Kidney capillary endothelial cell (primary cell): ENCODE data around the gene DRD2.

ENCODE experiments used
- DNase-seq: peaks from one replicate; pipeline ENCODE4 v3.0.0-alpha.2; 2018; ENCODE audit warnings: low spot score

The DRD2 gene

GRCh38 chr11:113444502-113445123 is 30.6 kb downstream of the DRD2 start:
- no peak for DNase-seq

GRCh38 chr11:113440816-113441215 is 34.4 kb downstream of the DRD2 start:
- DNase-seq: no peak

DNA sequence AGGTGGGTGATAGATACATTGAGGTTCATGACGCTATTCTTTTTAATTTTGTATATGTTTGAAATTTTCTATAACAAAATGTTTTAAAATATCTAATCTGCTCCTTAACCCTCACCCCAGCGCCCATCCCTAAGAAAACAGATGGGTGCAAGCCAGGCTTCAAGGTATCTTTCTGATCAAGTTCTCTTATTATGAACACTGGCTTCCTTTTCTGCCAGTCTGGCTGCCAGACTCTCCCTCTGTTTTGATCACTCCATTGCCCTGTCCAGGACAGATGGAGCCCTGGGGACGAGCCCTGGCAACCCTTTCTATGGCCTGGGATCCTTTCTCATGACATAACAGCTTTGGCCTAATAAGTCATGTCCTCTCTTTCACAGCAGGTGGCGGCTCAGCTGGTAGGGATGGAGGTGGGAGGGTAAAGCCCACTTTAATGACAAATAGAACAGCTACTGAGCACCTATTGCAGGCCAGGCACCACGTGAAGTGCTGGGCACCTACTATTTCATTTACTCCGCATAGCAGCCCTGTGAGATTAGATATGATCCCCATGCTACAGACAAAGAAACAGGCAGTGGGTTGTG is 38.4 kb downstream of the DRD2 start:
- no peak for DNase-seq

- DNase-seq: no peak
Measured at GRCh38 chr11:113435190-113435968, 39.8 kb downstream of the DRD2 start.

- no peak for DNase-seq
Measured at GRCh38 chr11:113431746-113432145, 43.5 kb downstream of the DRD2 start.

DNA sequence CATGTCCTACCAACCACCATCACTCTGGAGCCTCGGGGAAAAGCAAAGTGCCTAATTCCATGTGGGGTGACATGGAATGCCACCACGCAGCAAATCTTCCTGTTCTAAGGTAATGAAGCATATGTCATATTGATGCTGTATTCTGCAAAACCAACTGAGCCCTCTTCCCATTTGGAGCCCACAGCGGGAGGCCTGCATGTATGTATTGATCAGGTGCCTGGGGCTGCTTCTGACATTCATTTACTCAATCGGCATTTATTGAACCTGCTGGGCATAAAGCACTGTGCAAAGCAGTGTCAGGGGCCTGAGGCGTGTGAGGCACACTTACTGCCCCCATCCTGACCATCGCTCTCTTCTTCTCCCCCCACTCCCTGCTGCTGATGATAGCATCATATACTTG is 48.5 kb downstream of the DRD2 start:
- DNase-seq: no peak

DNA sequence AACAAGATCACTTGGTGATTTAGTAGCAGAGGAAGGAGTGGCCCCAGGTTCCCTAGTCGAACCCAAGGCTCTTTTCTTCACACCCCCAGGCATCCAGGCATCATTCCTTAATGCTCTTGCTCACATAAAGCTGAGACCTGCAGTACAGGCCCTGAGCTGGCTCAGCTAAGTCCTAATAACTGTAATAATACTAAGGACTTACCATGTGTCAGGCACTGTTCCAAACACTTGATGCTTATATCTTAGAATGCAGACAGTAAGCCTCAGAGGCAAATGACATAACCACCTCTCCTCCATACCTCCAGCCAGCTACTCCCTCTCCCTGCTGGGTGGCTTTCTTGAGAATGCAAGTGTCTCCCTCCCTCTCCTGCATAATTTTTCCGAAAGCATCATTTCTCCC is 54.4 kb downstream of the DRD2 start:
- DNase-seq: no peak

- no peak for DNase-seq
Measured at GRCh38 chr11:113419454-113420003, 55.7 kb downstream of the DRD2 start.

- DNase-seq: no peak
Measured at GRCh38 chr11:113417428-113417827, 57.8 kb downstream of the DRD2 start.

GRCh38 chr11:113415343-113415742 is 59.9 kb downstream of the DRD2 start:
- DNase-seq: no peak

GRCh38 chr11:113412675-113413074 is 62.5 kb downstream of the DRD2 start:
- no peak for DNase-seq

GRCh38 chr11:113411536-113411935 is 63.7 kb downstream of the DRD2 start:
- no peak for DNase-seq

DNA sequence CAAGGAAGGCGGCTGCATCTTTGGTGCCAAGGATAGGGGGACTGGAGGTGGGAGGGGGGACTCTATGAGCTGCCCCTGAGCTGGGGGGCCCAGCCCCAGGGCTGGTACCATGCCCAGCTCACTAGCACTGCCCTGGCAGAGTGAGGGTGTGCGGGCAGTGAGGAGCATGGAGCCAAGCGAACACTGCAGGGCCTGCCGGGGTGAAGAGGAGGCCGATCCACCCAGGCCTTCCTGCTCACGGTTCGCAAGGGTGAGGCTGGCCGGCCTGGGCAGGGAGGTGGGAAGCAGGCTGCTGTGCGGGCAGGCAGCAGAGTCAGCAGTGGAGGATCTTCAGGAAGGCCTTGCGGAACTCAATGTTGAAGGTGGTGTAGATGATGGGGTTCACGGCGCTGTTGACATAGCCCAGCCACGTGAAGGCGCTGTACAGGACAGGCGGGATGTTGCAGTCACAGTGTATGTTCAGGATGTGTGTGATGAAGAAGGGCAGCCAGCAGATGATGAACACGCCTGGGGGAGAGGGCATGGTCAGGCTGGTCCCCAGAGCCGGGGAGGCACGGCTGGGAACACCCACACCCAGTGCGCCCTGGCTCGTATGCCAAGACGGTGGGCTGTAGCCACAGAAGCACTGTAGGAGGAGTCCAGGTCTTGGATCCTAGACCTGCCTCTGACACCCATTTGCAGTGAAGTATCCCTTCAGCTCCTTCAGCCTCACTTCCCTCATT is 64.6 kb downstream of the DRD2 start:
- DNase-seq: no peak

GRCh38 chr11:113409526-113409925 is 65.7 kb downstream of the DRD2 start:
- no peak for DNase-seq

GRCh38 chr11:113408887-113409286 is 66.3 kb downstream of the DRD2 start:
- no peak for DNase-seq

DNA sequence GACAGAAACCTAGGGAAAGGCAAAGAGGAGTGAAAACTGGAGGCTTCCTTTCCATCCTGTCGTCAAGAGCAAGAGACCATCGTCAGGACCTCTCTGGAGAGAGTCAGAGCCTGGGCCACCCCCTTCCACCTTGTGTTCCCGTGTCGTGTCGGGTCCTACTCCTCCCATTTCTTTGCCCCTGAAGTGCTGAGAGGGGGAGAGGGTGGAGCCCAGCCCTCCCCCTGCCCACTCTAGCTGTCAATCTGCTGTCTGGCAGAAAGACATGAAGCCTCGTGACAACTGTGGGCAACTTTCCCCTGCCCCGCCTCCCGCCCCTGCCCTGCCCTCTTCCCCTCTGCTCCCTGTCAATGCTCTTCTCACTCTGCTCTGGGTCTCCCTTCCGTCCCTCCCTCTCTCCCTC is 67.0 kb downstream of the DRD2 start:
- DNase-seq: no peak

DNA sequence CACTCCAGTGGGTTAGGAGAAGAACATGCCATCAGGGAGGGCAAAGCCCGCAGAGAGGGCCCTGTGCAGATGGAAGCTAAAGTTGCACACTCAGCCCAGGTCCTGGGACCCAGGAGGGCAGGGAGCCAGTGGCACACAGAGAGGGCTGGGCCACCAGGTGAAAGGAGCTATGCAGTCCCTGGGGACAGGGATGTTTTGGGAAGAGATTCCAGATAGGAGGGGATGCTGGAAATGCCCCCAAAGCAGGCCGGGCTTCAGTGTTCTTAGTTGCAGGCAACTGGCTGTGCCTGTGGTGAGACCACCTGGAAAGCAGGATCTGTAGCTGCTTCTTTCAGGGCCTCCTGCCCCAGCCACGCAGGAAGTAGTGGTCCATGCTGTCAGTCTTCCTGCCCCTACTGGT is 68.0 kb downstream of the DRD2 start:
- no peak for DNase-seq

DNA sequence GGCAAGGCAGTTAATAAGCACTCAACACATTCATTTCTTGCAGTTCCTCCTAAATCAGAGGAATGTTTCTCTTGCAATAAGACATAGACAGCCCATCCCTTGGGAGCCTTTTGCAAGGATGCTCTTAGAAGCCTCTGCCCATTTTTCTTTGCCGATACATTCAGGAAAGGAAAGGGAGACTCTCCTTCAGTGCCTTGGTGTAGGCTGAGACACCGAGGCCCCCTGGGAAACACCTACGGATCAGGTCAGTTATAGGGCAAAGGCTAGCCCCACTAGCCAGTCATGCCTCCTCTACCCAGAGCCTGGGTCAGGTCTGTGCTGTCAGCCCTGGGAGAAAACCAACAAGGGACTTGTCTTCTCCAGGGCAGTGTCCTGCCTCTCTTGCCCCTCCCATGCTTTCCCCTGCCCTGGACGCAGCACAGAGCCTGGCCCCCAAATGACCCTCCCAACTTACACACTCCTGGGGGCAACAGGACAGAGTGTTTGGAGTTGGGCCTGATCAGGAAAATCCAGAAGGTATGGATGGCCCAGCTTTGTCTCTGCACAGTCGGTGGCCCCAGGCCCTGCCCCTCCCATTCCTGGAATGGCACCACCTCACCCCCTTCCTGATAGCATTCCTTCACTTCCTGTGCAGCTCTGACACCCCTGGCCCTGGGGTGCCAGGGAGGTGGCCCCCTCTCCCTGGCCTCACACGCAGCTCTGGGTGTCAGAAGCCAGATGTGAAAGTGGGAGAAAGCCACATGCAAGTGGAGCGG is 69.3 kb downstream of the DRD2 start:
- DNase-seq: no peak

DNA sequence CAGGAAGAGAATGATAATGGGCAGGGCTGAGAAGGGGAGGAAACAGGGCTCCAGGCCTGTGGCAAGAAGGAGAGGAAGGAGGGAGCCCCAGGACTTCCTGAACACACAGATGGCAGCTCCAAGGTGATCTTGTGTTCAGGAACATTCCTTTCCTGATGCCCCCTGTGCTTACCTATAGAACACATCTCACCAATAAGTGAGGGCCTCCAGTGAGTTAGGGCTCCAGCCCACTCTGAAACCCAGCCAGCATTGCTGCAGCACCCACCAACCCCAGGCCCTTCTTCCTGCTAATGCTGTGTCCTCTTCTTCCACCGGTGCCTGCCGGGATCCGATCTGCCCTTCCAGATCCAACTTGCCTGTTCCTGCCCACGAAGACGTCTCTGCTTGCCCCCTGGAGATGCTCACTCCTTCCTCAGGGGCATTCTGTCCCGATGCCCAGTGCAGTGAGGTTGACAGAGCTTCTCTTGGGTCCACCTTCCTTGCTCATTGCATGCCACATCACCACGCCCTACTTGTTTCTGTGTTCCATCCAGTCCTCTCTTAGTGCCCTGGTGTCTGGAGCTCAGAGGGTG is 70.3 kb downstream of the DRD2 start:
- no peak for DNase-seq

- no peak for DNase-seq
Measured at GRCh38 chr11:113401718-113402117, 73.5 kb downstream of the DRD2 start.

DNA sequence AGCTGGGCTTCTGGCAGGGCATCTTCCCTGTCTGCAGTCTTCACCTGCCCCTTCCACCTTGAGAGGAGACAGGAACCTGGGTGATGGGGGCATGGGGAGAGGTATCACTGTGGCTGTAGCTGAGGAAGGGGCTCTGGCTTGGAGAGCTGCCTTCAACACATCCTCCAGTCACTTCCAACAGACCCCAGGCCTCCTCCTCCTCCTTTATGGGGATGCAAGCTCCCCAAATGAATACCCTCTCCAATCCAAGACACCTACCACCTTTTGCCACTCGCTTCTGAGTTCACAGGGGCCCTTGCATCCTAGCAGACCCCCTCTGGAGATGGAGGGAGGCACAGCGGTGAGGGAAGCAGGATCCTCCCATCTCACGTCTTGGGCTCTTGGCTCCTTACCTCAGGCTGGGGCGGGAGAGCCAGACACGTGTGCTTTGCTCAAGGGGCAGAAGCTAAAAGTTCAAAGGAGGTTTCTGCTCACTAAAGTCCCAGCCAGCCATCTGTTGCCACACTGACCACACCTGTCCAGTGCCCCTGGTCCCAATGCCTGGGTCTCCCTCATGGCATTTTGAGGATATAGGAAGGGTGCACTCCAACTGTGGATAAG is 74.5 kb downstream of the DRD2 start:
- DNase-seq: no peak
